ENCODE data around the gene HMX1.

- TF ChIP-seq RAD21 (IDR thresholded peaks at IDR 0.05; ENCODE audit: low read length) (no peak), CTCF (IDR thresholded peaks at IDR 0.05) (no peak)
Measured at GRCh38 chr4:8817096-8817812, 54.4 kb downstream of the HMX1 start.

All from SK-N-SH (cell line).